IMR-90 (cell line): ENCODE results near the gene SLC15A3. TPM values are rescaled to one million over a fixed set of nuclear protein-coding genes. Genes with fewer than 3 reads are reported as not detected.

ENCODE experiments used
- microRNA-seq, 2 experiments: library from miRNA; stranded (forward) in 1 of 2; unstranded in 1 of 2; fragments of 10-50 nt in 1 of 2; fragments of <30 nt in 1 of 2; gene quantifications in 1 of 2; microRNA quantifications in 1 of 2; one replicate each; pipeline versions ENCODE3 to v1.1.0; 2013 to 2020; ENCODE audit not compliant: insufficient read depth in 1 of 2, insufficient read length in 1 of 2, unreplicated experiment in 1 of 2
- polyA plus RNA-seq, 3 experiments: library from polyadenylated mRNA; depleted of rRNA; stranded (reverse); fragments of >200 nt; gene quantifications; 2 replicates each; pipeline ENCODE4 v1.2.3, GENCODE V29; 2012; ENCODE audit warnings: low replicate concordance in 1 of 3
- small RNA-seq, 5 experiments: library from RNA; depleted of rRNA; stranded (forward); fragments of <200 nt; gene quantifications; one replicate each; pipeline ENCODE3, GENCODE V24; 2012
- total RNA-seq: library from RNA; depleted of rRNA; stranded (reverse); fragments of >200 nt; gene quantifications from 2 replicates; pipeline ENCODE4 v1.2.3, GENCODE V29; 2012; rRNA removed

Gene SLC15A3
- total and polyA plus RNA-seq, 2 of the 4 experiments (the other 2 are of a cell fraction): 3.2 to 4.4 TPM

Small RNAs within 50 kb of the gene (microRNA-seq; reads per million reads assigned to microRNA genes)
- gene RNU6-933P (ENCODE audit: insufficient read depth, insufficient read length): not detected

Small RNAs within 50 kb of the gene (small RNA-seq; reads per million reads assigned to genes)
- 0.25 to 39.2 (median 1.1) reads per million in 5 experiments for gene RNU6-933P

Other genes with a start within 250 kb of the SLC15A3 start
- gene MS4A18, start 227.5 kb downstream of the SLC15A3 start, total RNA-seq: not detected in 2 replicates
- not detected in 2 replicates for gene MS4A18, start 227.5 kb downstream of the SLC15A3 start, polyA plus RNA-seq (2012; rRNA removed)
- gene MS4A15, start 195.3 kb downstream of the SLC15A3 start, total RNA-seq: not detected in 2 replicates
- not detected in 2 replicates for gene MS4A15, start 195.3 kb downstream of the SLC15A3 start, polyA plus RNA-seq (2012; rRNA removed)
- gene MS4A10, start 166.8 kb downstream of the SLC15A3 start, total RNA-seq: not detected in 2 replicates
- gene MS4A10, start 166.8 kb downstream of the SLC15A3 start, polyA plus RNA-seq (2012; rRNA removed): not detected in 2 replicates
- gene CCDC86, start 110.1 kb downstream of the SLC15A3 start, total RNA-seq: 9.5 and 10.3 TPM in 2 replicates
- gene CCDC86, start 110.1 kb downstream of the SLC15A3 start, polyA plus RNA-seq (2012; rRNA removed): 34.0 and 38.7 TPM in 2 replicates
- under 0.01 TPM in 2 replicates for gene PTGDR2, start 96.2 kb downstream of the SLC15A3 start, total RNA-seq
- 0.09 and 0.12 TPM in 2 replicates for gene PTGDR2, start 96.2 kb downstream of the SLC15A3 start, polyA plus RNA-seq (2012; rRNA removed)
- gene ZP1, start 84.6 kb downstream of the SLC15A3 start, total RNA-seq: 0.18 and 0.28 TPM in 2 replicates
- gene ZP1, start 84.6 kb downstream of the SLC15A3 start, polyA plus RNA-seq (2012; rRNA removed): 1.2 and 1.6 TPM in 2 replicates
- 29.7 and 29.8 TPM in 2 replicates for gene PRPF19, start 45.6 kb downstream of the SLC15A3 start, total RNA-seq
- 48.5 and 50.4 TPM in 2 replicates for gene PRPF19, start 45.6 kb downstream of the SLC15A3 start, polyA plus RNA-seq (2012; rRNA removed)
- 15.1 and 17.2 TPM in 2 replicates for gene TMEM109, start 38.0 kb downstream of the SLC15A3 start, total RNA-seq
- 69.7 and 73.6 TPM in 2 replicates for gene TMEM109, start 38.0 kb downstream of the SLC15A3 start, polyA plus RNA-seq (2012; rRNA removed)
- gene TMEM132A, start 27.7 kb downstream of the SLC15A3 start, total RNA-seq: 7.7 and 8.3 TPM in 2 replicates
- gene TMEM132A, start 27.7 kb downstream of the SLC15A3 start, polyA plus RNA-seq (2012; rRNA removed): 64.2 and 74.8 TPM in 2 replicates
- not detected in 2 replicates for gene CD6, start 19.5 kb upstream of the SLC15A3 start, total RNA-seq
- gene CD6, start 19.5 kb upstream of the SLC15A3 start, polyA plus RNA-seq (2012; rRNA removed): not detected in 2 replicates
- not detected in 2 replicates for gene CD5, start 150.3 kb upstream of the SLC15A3 start, total RNA-seq
- gene CD5, start 150.3 kb upstream of the SLC15A3 start, polyA plus RNA-seq (2012; rRNA removed): not detected in 2 replicates
- gene VPS37C, start 209.2 kb upstream of the SLC15A3 start, total RNA-seq: 3.2 and 3.6 TPM in 2 replicates
- 13.2 and 14.1 TPM in 2 replicates for gene VPS37C, start 209.2 kb upstream of the SLC15A3 start, polyA plus RNA-seq (2012; rRNA removed)